IMR-90 (cell line): ENCODE measurements around the gene CPEB3. TPM values are rescaled to one million over a fixed set of nuclear protein-coding genes. Genes with fewer than 3 reads are reported as not detected.

Experiments used
- ATAC-seq: fragments of 200-7000 bp; cut with Tn5 transposase; 2 replicates; pipeline ENCODE4 v1.9.1; 2020; ENCODE audit warnings: low read depth, mild to moderate bottlenecking, moderate library complexity
- BruUV-seq: library from RNA; stranded (reverse); fragments of 400-500 nt; replicated peaks from 2 replicates; lab custom pipeline; 2021; lab: Mats Ljungman, UMichigan
- CTCF ChIA-PET: fragments of 300-600 bp; formaldehyde crosslinking; extraction: SDS; loops from one replicate; lab custom pipeline; 2021; ENCODE audit warnings: antibody characterized with exemption; lab: Yijun Ruan, JAX
- POLR2A ChIA-PET: fragments of 300-600 bp; sonication (Branson Sonifier 250); formaldehyde crosslinking; loops from one replicate; lab custom pipeline; 2022; ENCODE audit warnings: antibody characterized with exemption; ENCODE audit not compliant: unreplicated experiment; lab: Charles Lee
- DNase-seq: peaks from one replicate; pipeline ENCODE4 v3.0.0; 2013
- H2AFZ ChIP-seq: replicated peaks from 2 replicates; pipeline ENCODE3; 2013; ENCODE audit warnings: low read length, mild to moderate bottlenecking; ENCODE audit not compliant: poor library complexity
- H2AK5ac ChIP-seq: 2 replicates; pipeline ENCODE4 v1.6.1; 2013; ENCODE audit warnings: low read depth, low read length, inconsistent platforms
- H2AK9ac ChIP-seq: replicated peaks from 2 replicates; pipeline ENCODE3; 2013; ENCODE audit warnings: mild to moderate bottlenecking, low read depth, low read length, moderate library complexity; ENCODE audit not compliant: poor library complexity
- H2BK120ac ChIP-seq: 2 replicates; pipeline ENCODE4 v1.6.1; 2013; ENCODE audit warnings: low read depth, low read length, inconsistent platforms
- H2BK15ac ChIP-seq: 3 replicates; pipeline ENCODE4 v1.6.1; 2013; ENCODE audit warnings: low read depth, low read length, inconsistent platforms
- H2BK20ac ChIP-seq: 2 replicates; pipeline ENCODE4 v1.6.1; 2013; ENCODE audit warnings: low read depth, mild to moderate bottlenecking, inconsistent platforms, low read length, moderate library complexity
- H2BK5ac ChIP-seq: 2 replicates; pipeline ENCODE4 v1.6.1; 2013; ENCODE audit warnings: mild to moderate bottlenecking, low read depth, low read length, inconsistent platforms; ENCODE audit not compliant: poor library complexity, severe bottlenecking
- H3K14ac ChIP-seq: replicated peaks from 2 replicates; pipeline ENCODE4 v1.6.1; 2013; ENCODE audit warnings: low read depth, low read length, inconsistent platforms
- H3K18ac ChIP-seq: 2 replicates; pipeline ENCODE4 v1.6.1; 2013; ENCODE audit warnings: low read depth, low read length, control low read depth
- H3K23ac ChIP-seq: 2 replicates; pipeline ENCODE4 v1.6.1; 2013; ENCODE audit warnings: low read depth, low read length, inconsistent platforms
- H3K27ac ChIP-seq: 2 replicates; pipeline ENCODE4 v1.5.1; 2013; ENCODE audit warnings: mild to moderate bottlenecking, control low read depth, low read length; ENCODE audit not compliant: insufficient read depth
- H3K27me3 ChIP-seq: 2 replicates; pipeline ENCODE4 v1.6.1; 2013; ENCODE audit warnings: low read length; ENCODE audit not compliant: control insufficient read depth, insufficient read depth
- H3K36me3 ChIP-seq: 2 replicates; pipeline ENCODE4 v1.6.1; 2013; ENCODE audit warnings: low read length, mixed read lengths; ENCODE audit not compliant: control insufficient read depth, insufficient read depth
- H3K4ac ChIP-seq: 2 replicates; pipeline ENCODE4 v1.6.1; 2013; ENCODE audit warnings: low read depth, low read length, inconsistent platforms
- H3K4me1 ChIP-seq: 2 replicates; pipeline ENCODE4 v1.6.1; 2013; ENCODE audit warnings: low read length, mixed read lengths; ENCODE audit not compliant: control insufficient read depth, insufficient read depth
- H3K4me2 ChIP-seq: 2 replicates; pipeline ENCODE4 v1.6.1; 2013; ENCODE audit warnings: low read depth, mild to moderate bottlenecking, control low read depth, low read length, moderate library complexity
- H3K4me3 ChIP-seq: 2 replicates; pipeline ENCODE4 v1.5.1; 2013; ENCODE audit warnings: low read depth, mild to moderate bottlenecking, control low read depth, low read length, moderate library complexity; ENCODE audit not compliant: insufficient read depth
- H3K56ac ChIP-seq: 2 replicates; pipeline ENCODE4 v1.6.1; 2013; ENCODE audit warnings: low read length, inconsistent platforms; ENCODE audit not compliant: insufficient read depth; ENCODE audit errors: extremely low read depth
- H3K79me1 ChIP-seq, 2 experiments: 2 replicates each; pipeline ENCODE4 v1.6.1; 2013; ENCODE audit warnings: low read length in 2 of 2, inconsistent platforms in 1 of 2, low read depth in 1 of 2
- H3K9ac ChIP-seq: 2 replicates; pipeline ENCODE4 v1.6.1; 2013; ENCODE audit warnings: low read depth, low read length, control low read depth
- H3K9me1 ChIP-seq: 2 replicates; pipeline ENCODE4 v1.6.1; 2013; ENCODE audit warnings: low read length, inconsistent platforms; ENCODE audit not compliant: insufficient read depth
- H3K9me3 ChIP-seq: 2 replicates; pipeline ENCODE4 v1.6.1; 2013; ENCODE audit warnings: low read length; ENCODE audit not compliant: control insufficient read depth, insufficient read depth
- H4K20me1 ChIP-seq: 2 replicates; pipeline ENCODE4 v1.6.1; 2013; ENCODE audit warnings: low read length, inconsistent platforms; ENCODE audit not compliant: insufficient read depth
- H4K5ac ChIP-seq: 2 replicates; pipeline ENCODE4 v1.6.1; 2013; ENCODE audit warnings: mild to moderate bottlenecking, low read depth, low read length, control low read depth
- H4K8ac ChIP-seq, 2 experiments: 2 replicates each; pipeline ENCODE4 v1.6.1; 2013; ENCODE audit warnings: low read depth in 2 of 2, low read length in 2 of 2, control low read depth in 1 of 2, inconsistent platforms in 1 of 2
- H4K91ac ChIP-seq: 2 replicates; pipeline ENCODE4 v1.6.1; 2013; ENCODE audit warnings: low read depth, low read length, inconsistent platforms; ENCODE audit not compliant: insufficient read depth
- CEBPB ChIP-seq: IDR thresholded peaks from 2 replicates; pipeline ENCODE4 v1.6.1; 2012; ENCODE audit warnings: low read depth, low read length, improper control_type of control experiment
- CTCF ChIP-seq: conservative IDR thresholded peaks from 2 replicates; pipeline ENCODE4 v1.5.1; 2012; ENCODE audit warnings: mild to moderate bottlenecking, low read depth, low read length, improper control_type of control experiment
- ELK1 ChIP-seq: fragments of 150-350 bp; IDR thresholded peaks from 2 replicates; pipeline ENCODE4 v1.6.1; 2016; ENCODE audit warnings: low read depth, mild to moderate bottlenecking, low read length, moderate library complexity, borderline replicate concordance
- MAFK ChIP-seq: IDR thresholded peaks from 2 replicates; pipeline ENCODE4 v1.6.1; 2012; ENCODE audit warnings: low read depth, low read length, improper control_type of control experiment
- NFE2L2 ChIP-seq: fragments of 150-350 bp; IDR thresholded peaks from 2 replicates; pipeline ENCODE4 v1.6.1; 2016; ENCODE audit warnings: low read depth, mild to moderate bottlenecking, low read length
- RCOR1 ChIP-seq: IDR thresholded peaks from 2 replicates; pipeline ENCODE4 v1.6.1; 2012; ENCODE audit warnings: mild to moderate bottlenecking, low read length, improper control_type of control experiment; ENCODE audit not compliant: insufficient replicate concordance
- RFX5 ChIP-seq: IDR thresholded peaks from 2 replicates; pipeline ENCODE4 v1.8.0; 2012; ENCODE audit warnings: low read depth, mild to moderate bottlenecking, low read length, moderate library complexity
- WGBS, 2 experiments: methylation state at CpG; one replicate each; pipeline versions ENCODE4 v1.1.5 to v1.1.7; 2013; ENCODE audit warnings: missing lambda C conversion rate in 2 of 2; ENCODE audit not compliant: insufficient read length in 1 of 2; ENCODE audit errors: extremely low coverage in 2 of 2; 5-methylcytosine and 5-hydroxymethylcytosine counted together
- dilution Hi-C: fragments of 300-500 bp; cut with HindIII; formaldehyde crosslinking; loops from one replicate; pipeline ENCODE4 v1.14.3; 2018; ENCODE audit warnings: low sequenced_read_pairs; ENCODE audit not compliant: unreplicated experiment
- in situ Hi-C: fragments of 300-500 bp; cut with MboI; formaldehyde crosslinking; loops from 3 replicates; pipeline ENCODE4 v1.14.3; 2019; ENCODE audit warnings: low sequenced_read_pairs, inconsistent platforms, mixed read lengths
- intact Hi-C: fragments of 100-400 bp; cut with micrococcal nuclease; formaldehyde crosslinking; loops from 2 replicates; pipeline ENCODE4 v1.10.0; 2022
- polyA plus RNA-seq, 3 experiments: library from polyadenylated mRNA; depleted of rRNA; stranded (reverse); fragments of >200 nt; gene quantifications; 2 replicates each; pipeline ENCODE4 v1.2.3, GENCODE V29; 2012; ENCODE audit warnings: low replicate concordance in 1 of 3
- total RNA-seq: library from RNA; depleted of rRNA; stranded (reverse); fragments of >200 nt; gene quantifications from 2 replicates; pipeline ENCODE4 v1.2.3, GENCODE V29; 2012

The CPEB3 gene
- total and polyA plus RNA-seq, 2 of the 4 experiments (the other 2 are of a cell fraction), result 0.18 to 0.36 TPM

- BruUV-seq, result no TSS peak
- Histone ChIP-seq H3K27ac (no peak overlapping the region), H4K8ac (no peak overlapping the region), H4K20me1 (no peaks in the 10 kb centered on the region), H3K14ac (no peak overlapping the region), H3K9ac (no peak overlapping the region), H3K9me1 (no peaks in the 10 kb centered on the region), H3K4me2 (no peak overlapping the region), H3K4ac (no peak overlapping the region), H2BK5ac (no peak overlapping the region), H2AFZ (no peak overlapping the region), H3K9me3 (no peaks in the 10 kb centered on the region), H2BK15ac (no peak overlapping the region), H3K18ac (no peak overlapping the region), H3K27me3 (no peaks in the 10 kb centered on the region), H3K36me3 (no peaks in the 10 kb centered on the region), H3K56ac (no peak overlapping the region), H2AK9ac (no peak overlapping the region), H2BK120ac (no peak overlapping the region), H3K4me3 (no peak overlapping the region), H4K5ac (no peak overlapping the region), H4K91ac (no peak overlapping the region), H2AK5ac (no peak overlapping the region), H2BK20ac (no peak overlapping the region), H3K23ac (no peak overlapping the region), H3K4me1 (no peaks in the 10 kb centered on the region), H3K79me1 (no peaks in the 10 kb centered on the region)
- intact Hi-C loops, result no loop called here
- ChIA-PET CTCF (no interaction called here), POLR2A (no interaction called here)
- DNase-seq (no peak), ATAC-seq (no peak)
- TF ChIP-seq CEBPB (no peak), CTCF (no peak), RCOR1 (no peak), MAFK (no peak), NFE2L2 (no peak), RFX5 (no peak), ELK1 (no peak)
- in situ Hi-C loops, result no loop called here
- 100% methylated on average over 1 of the region's 6 CpGs; no CpG with 5 or more reads in 1 of the 2 experiments for WGBS, 2 experiments
- dilution Hi-C loops, result no loop called here
These were observed 144.1 kb downstream of the CPEB3 start for GRCh38 chr10:92146781-92147180.
